ENCODE measurements around the gene CRACR2B.

The CRACR2B gene

DNA sequence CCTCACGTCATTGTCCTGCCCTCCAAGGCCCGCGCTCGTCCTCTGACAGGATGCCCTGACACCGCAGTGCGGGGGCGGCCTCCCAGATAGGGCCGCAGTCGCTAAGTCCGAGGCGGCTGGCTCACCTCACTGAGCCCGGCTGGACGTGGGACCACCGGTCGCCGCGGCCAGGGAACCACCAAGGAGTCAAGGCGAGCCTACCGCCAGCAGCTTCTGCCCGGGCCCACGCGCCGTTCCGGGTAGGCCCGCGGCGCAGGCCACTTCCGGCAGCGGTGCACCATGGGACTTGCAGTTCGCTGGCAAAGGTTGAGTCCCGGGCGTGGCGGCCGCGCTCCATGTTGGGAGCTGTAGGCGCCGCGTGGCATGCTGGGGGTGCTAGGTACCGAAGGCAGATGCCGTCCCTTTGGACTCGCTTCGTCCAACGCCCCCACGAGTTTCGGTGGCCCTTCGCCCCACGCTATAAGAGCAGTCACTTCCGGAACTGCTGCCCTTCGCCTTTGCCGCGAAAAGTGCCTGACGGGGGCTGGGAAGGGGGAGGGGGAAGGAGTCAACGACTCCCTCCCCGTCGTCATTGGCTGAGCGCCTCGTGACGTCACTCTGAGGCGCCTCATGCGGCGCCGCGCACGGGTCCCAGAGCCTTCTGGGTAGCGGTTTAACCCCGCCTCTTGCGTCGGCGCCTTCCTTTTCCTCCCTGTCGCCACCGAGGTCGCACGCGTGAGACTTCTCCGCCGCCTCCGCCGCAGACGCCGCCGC is 18.3 kb upstream of the CRACR2B start, which contains the start of gene RPLP2:
Gene RPLP2 (plus strand): TSS at position 681 of the 753 bp plus-strand sequence. CDS start 268 bp downstream, outside the sequence.
- Histone ChIP-seq H3K79me2 (ENCODE audit: insufficient read depth, low read length) (peaks cover 36% of the 10 kb centered on the region), H3K27ac (ENCODE audit: low read depth, low read length) (peak within 1 kb of the TSS; percentile 85), H2AFZ (ENCODE audit: low read depth, low read length, severe bottlenecking) (peak within 1 kb of the TSS; percentile 92), H4K20me1 (ENCODE audit: low read depth, low read length) (peaks cover 10% of the 10 kb centered on the region; the same call in 1 of the 2 replicates), H3K9me3 (ENCODE audit: insufficient read depth, low read length) (no peaks in the 10 kb centered on the region), H3K4me3 (ENCODE audit: insufficient read depth, low read length, poor library complexity, severe bottlenecking) (peak within 1 kb of the TSS; percentile 71), H3F3A (ENCODE audit: insufficient read depth) (peaks cover 53% of the 10 kb centered on the region), H3K4me2 (ENCODE audit: low read depth, low read length, poor library complexity, severe bottlenecking) (peak within 1 kb of the TSS; percentile 84), H3K36me3 (ENCODE audit: low read length) (peaks cover 25% of the 10 kb centered on the region), H3K9me2 (replicated peaks; ENCODE audit: insufficient read depth, low read length) (no peaks in the 10 kb centered on the region), H3K9ac (ENCODE audit: low read length) (peak within 1 kb of the TSS; percentile 95), H3K27me3 (ENCODE audit: low read length) (no peaks in the 10 kb centered on the region)
- TF ChIP-seq EZH2phosphoT487 (conservative IDR thresholded peaks at IDR 0.05; ENCODE audit: low read length), result no peak
- TF ChIP-seq, protein P1, sequence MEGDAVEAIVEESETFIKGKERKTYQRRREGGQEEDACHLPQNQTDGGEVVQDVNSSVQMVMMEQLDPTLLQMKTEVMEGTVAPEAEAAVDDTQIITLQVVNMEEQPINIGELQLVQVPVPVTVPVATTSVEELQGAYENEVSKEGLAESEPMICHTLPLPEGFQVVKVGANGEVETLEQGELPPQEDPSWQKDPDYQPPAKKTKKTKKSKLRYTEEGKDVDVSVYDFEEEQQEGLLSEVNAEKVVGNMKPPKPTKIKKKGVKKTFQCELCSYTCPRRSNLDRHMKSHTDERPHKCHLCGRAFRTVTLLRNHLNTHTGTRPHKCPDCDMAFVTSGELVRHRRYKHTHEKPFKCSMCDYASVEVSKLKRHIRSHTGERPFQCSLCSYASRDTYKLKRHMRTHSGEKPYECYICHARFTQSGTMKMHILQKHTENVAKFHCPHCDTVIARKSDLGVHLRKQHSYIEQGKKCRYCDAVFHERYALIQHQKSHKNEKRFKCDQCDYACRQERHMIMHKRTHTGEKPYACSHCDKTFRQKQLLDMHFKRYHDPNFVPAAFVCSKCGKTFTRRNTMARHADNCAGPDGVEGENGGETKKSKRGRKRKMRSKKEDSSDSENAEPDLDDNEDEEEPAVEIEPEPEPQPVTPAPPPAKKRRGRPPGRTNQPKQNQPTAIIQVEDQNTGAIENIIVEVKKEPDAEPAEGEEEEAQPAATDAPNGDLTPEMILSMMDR (IDR thresholded peaks at IDR 0.05; ENCODE audit: insufficient read depth, low read length, poor library complexity, severe bottlenecking), result no peak

DNA sequence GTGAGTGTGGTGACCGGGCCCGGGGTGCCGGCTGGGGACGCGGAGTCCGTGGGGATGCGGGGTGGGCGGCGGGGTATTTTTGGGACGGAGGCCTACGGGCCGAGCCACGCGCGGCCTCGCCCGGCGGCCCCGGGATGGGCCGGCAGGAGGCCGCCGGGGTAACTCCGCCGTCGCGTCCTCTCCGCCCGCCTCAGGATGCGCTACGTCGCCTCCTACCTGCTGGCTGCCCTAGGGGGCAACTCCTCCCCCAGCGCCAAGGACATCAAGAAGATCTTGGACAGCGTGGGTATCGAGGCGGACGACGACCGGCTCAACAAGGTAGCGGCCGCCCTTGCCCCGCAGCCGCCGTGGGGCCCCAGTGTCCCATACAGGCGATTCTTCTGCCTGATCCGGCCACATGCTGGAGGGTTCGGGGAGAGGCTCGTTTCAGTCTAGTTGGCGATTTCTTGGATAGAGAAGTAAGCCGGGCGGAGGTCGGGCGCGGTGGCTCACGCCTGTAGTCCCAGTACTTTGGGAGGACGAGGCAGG is 17.6 kb upstream of the CRACR2B start:
- H3K79me2 ChIP-seq (ENCODE audit: insufficient read depth, low read length), result peaks cover 36% of the 10 kb centered on the region

DNA sequence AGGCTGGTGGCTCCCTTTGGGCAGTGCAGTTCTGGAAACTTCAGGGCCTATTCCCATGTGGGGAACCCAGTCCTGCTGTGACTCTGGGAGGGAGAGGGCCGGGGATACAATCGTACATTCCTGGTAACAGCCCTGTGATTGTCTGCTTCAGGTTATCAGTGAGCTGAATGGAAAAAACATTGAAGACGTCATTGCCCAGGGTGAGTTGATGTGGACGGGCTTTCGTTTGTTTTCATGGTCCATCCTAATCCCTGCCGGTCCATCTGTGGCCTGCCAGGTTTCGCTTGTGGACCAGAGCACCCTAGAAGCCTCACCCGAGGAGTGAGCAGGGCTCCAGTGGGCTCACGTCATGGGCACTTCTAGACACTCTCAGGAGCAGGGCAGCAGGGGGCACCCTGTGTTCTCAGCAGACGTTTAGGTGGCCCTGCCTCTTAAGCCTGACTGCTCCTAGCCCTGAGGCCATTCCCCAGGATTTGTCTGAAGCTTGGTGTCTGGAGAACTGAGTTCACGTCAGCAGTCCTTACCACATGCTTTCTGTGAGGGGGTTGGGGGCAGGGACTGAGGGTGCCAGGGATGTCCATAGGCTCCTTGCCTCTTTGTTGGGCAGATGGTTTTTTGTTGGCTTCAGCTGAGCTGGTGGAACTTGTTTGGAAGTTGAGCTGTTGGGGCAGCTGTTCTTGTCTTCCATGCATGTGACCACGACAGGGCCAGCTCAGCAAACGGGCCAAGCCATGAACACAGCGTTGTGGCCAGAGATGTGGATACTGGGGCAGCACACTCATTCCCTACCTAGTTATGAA is 16.1 kb upstream of the CRACR2B start:
- Histone ChIP-seq H3K79me2 (ENCODE audit: insufficient read depth, low read length) (peaks cover 36% of the 10 kb centered on the region), H3K27ac (ENCODE audit: low read depth, low read length) (peak overlapping the region; percentile 85; the same call in 1 of the 2 replicates)

More for the DNA sequence above, 17.6 kb upstream of the CRACR2B start:
- H4K20me1 ChIP-seq (ENCODE audit: low read depth, low read length), result peaks cover 10% of the 10 kb centered on the region; the same call in 1 of the 2 replicates
- no peaks in the 10 kb centered on the region for H3K9me3 ChIP-seq (ENCODE audit: insufficient read depth, low read length)
- peaks cover 25% of the 10 kb centered on the region for H3K36me3 ChIP-seq (ENCODE audit: low read length)
- peaks cover 53% of the 10 kb centered on the region for H3F3A ChIP-seq (ENCODE audit: insufficient read depth)
- H3K9ac ChIP-seq (ENCODE audit: low read length), result peak overlapping the region; percentile 95
- peak overlapping the region; percentile 85 for H3K27ac ChIP-seq (ENCODE audit: low read depth, low read length)
- TF ChIP-seq, protein P1 (IDR thresholded peaks at IDR 0.05; ENCODE audit: insufficient read depth, low read length, poor library complexity, severe bottlenecking), result no peak
- no peak for TF ChIP-seq EZH2phosphoT487 (conservative IDR thresholded peaks at IDR 0.05; ENCODE audit: low read length)
- H3K4me2 ChIP-seq (ENCODE audit: low read depth, low read length, poor library complexity, severe bottlenecking), result peak overlapping the region; percentile 73
- H3K9me2 ChIP-seq (replicated peaks; ENCODE audit: insufficient read depth, low read length), result no peaks in the 10 kb centered on the region
- H2AFZ ChIP-seq (ENCODE audit: low read depth, low read length, severe bottlenecking), result no peak overlapping the region
- no peaks in the 10 kb centered on the region for H3K27me3 ChIP-seq (ENCODE audit: low read length)
- H3K4me3 ChIP-seq (ENCODE audit: insufficient read depth, low read length, poor library complexity, severe bottlenecking), result peak overlapping the region; percentile 71

More for the DNA sequence above, 16.1 kb upstream of the CRACR2B start:
- Histone ChIP-seq H3K36me3 (ENCODE audit: low read length) (peaks cover 25% of the 10 kb centered on the region), H3K9me2 (replicated peaks; ENCODE audit: insufficient read depth, low read length) (no peaks in the 10 kb centered on the region), H3K9ac (ENCODE audit: low read length) (peak overlapping the region; percentile 95), H3K9me3 (ENCODE audit: insufficient read depth, low read length) (no peaks in the 10 kb centered on the region), H3F3A (ENCODE audit: insufficient read depth) (peaks cover 53% of the 10 kb centered on the region), H4K20me1 (ENCODE audit: low read depth, low read length) (peaks cover 10% of the 10 kb centered on the region; the same call in 1 of the 2 replicates), H2AFZ (ENCODE audit: low read depth, low read length, severe bottlenecking) (no peak overlapping the region), H3K27me3 (ENCODE audit: low read length) (no peaks in the 10 kb centered on the region), H3K4me3 (ENCODE audit: insufficient read depth, low read length, poor library complexity, severe bottlenecking) (peak overlapping the region; percentile 71), H3K4me2 (ENCODE audit: low read depth, low read length, poor library complexity, severe bottlenecking) (peak overlapping the region; percentile 73)
- no peak for TF ChIP-seq EZH2phosphoT487 (conservative IDR thresholded peaks at IDR 0.05; ENCODE audit: low read length)
- TF ChIP-seq, protein P1 (IDR thresholded peaks at IDR 0.05; ENCODE audit: insufficient read depth, low read length, poor library complexity, severe bottlenecking), result no peak
